Gastrocnemius medialis (tissue), 4 donors: ENCODE data around the gene ARRB1. TPM values are rescaled to one million over a fixed set of nuclear protein-coding genes. Genes with fewer than 3 reads are reported as not detected.
A peak's percentile ranks its signal among the peaks of the same experiment; 100 is the strongest.

Experiments
- ATAC-seq, 2 donors: fragments of 150-250 bp; one replicate each; pipeline ENCODE4 v1.9.1; 2016
- DNase-seq, 2 donors: peaks; one replicate each; pipeline ENCODE4 v3.0.0-alpha.2; 2019
- H3K27ac ChIP-seq, 4 donors: fragments of 200-600 bp; sonication (generic); 1 replicate in 1 of 4; 2 replicates in 3 of 4; pipeline ENCODE4 v1.5.1; 2016 to 2018; ENCODE audit warnings: mild to moderate bottlenecking in 2 of 4, moderate library complexity in 1 of 4
- H3K27me3 ChIP-seq, 3 donors: fragments of 200-600 bp; sonication (generic) in 2 of 3; 1 replicate in 1 of 3; 2 replicates in 2 of 3; pipeline versions ENCODE4 v1.5.1 to v1.6.0; 2016 to 2019; ENCODE audit warnings: mild to moderate bottlenecking in 1 of 3, moderate library complexity in 1 of 3
- H3K36me3 ChIP-seq, 2 donors: fragments of 200-600 bp; sonication (generic) in 1 of 2; one replicate each; pipeline ENCODE4 v1.5.1; 2017 to 2018
- H3K4me1 ChIP-seq, 2 donors: fragments of 200-600 bp; sonication (generic) in 1 of 2; one replicate each; pipeline ENCODE4 v1.5.1; 2016 to 2017; ENCODE audit warnings: mild to moderate bottlenecking in 2 of 2
- H3K4me3 ChIP-seq, 4 donors: fragments of 200-600 bp; sonication (generic) in 3 of 4; 1 replicate in 1 of 4; 2 replicates in 3 of 4; pipeline ENCODE4 v1.5.1; 2016 to 2019; ENCODE audit warnings: mild to moderate bottlenecking in 2 of 4
- H3K9me3 ChIP-seq, 3 donors: fragments of 200-600 bp; sonication (generic) in 2 of 3; 1 replicate in 1 of 3; 2 replicates in 2 of 3; pipeline ENCODE4 v1.5.1; 2016 to 2019
- POLR2A ChIP-seq, 2 donors: fragments of 450-650 bp; IDR thresholded peaks; one replicate each; pipeline ENCODE4 v1.6.1; 2017; ENCODE audit warnings: antibody characterized with exemption in 2 of 2, mild to moderate bottlenecking in 2 of 2, moderate library complexity in 2 of 2
- in situ Hi-C, 4 donors: fragments of 200-750 bp; cut with MboI; loops; one replicate each; pipeline versions ENCODE4 v1.15.0 to v1.8.0; 2017; ENCODE audit warnings: low sequenced_read_pairs in 4 of 4
- intact Hi-C: fragments of 100-400 bp; cut with DNase I; formaldehyde crosslinking; loops from one replicate; pipeline ENCODE4 v1.15.1; 2023; ENCODE audit warnings: low total_unique reads
- total RNA-seq, 4 donors: library from RNA; depleted of rRNA; stranded (reverse); fragments of >200 nt; gene quantifications; one replicate each; pipeline versions ENCODE4 v1.1.0 to v1.2.3, GENCODE V29; 2016
- TF ChIP-seq, protein P1 (sequence below), 5 experiments: fragments of 450-650 bp in 3 of 5; fragments of 200-600 bp in 2 of 5; sonication (generic) in 2 of 5; IDR thresholded peaks in 4 of 5; conservative IDR thresholded peaks in 1 of 5; 1 replicate in 4 of 5; 2 replicates in 1 of 5; pipeline ENCODE4 v1.5.1; 2016 to 2019; ENCODE audit warnings: antibody characterized with exemption in 5 of 5, mild to moderate bottlenecking in 3 of 5, moderate library complexity in 3 of 5

The ARRB1 gene
- total RNA-seq, 4 donors from 2014 or later, result 4.3 to 11.8 (median 5.4) TPM

DNA sequence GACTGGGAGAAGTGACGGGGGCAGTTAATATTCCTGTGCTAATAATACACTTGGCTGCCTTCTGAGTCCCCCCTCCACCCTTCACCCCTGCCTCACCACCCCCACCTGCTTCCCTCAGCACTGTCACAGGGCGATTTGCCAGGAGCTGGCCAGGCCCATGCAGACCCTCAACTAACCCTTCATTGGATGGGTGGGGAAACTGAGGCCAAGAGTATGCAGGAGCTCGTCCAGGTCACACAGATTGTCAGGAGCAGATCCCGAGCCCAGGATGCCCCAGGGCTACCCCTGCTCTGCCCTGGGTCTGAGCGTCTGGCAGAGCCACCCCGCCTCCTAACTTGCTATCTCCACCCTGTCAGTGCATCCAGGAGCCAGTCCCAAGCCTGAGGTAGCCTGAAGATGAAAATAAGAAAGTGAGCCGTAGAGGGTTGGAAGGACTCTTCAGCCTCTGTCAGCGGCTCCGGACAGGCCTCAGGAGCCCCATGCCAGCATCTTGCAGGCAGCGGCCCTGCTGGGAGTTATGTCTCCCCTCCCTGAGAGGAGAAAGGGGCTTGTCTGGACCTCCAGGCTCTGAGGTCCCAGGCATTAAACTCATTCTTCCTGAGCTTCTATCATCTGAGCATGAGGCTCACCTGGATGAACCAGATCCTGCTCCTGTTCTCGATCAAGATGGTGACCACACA lies 104.7 kb downstream of the ARRB1 start:
- in situ Hi-C loops, result loop anchor here (5.0 to 25.0 kb wide), 7 partner anchors 100 to 322 kb away; partner anchors contain the start of genes SPCS2 (in 1 of the 4) and XRRA1 (in 1 of the 4)
- ATAC-seq (no peak), DNase-seq (peak in 1 of 2 donors; percentile 7)
- H3K36me3 ChIP-seq, result no peaks in the 10 kb centered on the region
- intact Hi-C loops, result no loop called here
- H3K4me1 ChIP-seq, result no peaks in the 10 kb centered on the region
- TF ChIP-seq, protein P1, sequence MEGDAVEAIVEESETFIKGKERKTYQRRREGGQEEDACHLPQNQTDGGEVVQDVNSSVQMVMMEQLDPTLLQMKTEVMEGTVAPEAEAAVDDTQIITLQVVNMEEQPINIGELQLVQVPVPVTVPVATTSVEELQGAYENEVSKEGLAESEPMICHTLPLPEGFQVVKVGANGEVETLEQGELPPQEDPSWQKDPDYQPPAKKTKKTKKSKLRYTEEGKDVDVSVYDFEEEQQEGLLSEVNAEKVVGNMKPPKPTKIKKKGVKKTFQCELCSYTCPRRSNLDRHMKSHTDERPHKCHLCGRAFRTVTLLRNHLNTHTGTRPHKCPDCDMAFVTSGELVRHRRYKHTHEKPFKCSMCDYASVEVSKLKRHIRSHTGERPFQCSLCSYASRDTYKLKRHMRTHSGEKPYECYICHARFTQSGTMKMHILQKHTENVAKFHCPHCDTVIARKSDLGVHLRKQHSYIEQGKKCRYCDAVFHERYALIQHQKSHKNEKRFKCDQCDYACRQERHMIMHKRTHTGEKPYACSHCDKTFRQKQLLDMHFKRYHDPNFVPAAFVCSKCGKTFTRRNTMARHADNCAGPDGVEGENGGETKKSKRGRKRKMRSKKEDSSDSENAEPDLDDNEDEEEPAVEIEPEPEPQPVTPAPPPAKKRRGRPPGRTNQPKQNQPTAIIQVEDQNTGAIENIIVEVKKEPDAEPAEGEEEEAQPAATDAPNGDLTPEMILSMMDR (IDR thresholded peaks at IDR 0.05 in 4 of 5, conservative IDR thresholded peaks at IDR 0.05 in 1 of 5), result no peak
- TF ChIP-seq POLR2A (IDR thresholded peaks at IDR 0.05), result no peak
- H3K9me3 ChIP-seq, result no peaks in the 10 kb centered on the region
- no peak overlapping the region for H3K4me3 ChIP-seq
- no peak overlapping the region for H3K27ac ChIP-seq
- peaks cover 10 to 16% (median 12%) of the 10 kb centered on the region in 3 donors for H3K27me3 ChIP-seq

DNA sequence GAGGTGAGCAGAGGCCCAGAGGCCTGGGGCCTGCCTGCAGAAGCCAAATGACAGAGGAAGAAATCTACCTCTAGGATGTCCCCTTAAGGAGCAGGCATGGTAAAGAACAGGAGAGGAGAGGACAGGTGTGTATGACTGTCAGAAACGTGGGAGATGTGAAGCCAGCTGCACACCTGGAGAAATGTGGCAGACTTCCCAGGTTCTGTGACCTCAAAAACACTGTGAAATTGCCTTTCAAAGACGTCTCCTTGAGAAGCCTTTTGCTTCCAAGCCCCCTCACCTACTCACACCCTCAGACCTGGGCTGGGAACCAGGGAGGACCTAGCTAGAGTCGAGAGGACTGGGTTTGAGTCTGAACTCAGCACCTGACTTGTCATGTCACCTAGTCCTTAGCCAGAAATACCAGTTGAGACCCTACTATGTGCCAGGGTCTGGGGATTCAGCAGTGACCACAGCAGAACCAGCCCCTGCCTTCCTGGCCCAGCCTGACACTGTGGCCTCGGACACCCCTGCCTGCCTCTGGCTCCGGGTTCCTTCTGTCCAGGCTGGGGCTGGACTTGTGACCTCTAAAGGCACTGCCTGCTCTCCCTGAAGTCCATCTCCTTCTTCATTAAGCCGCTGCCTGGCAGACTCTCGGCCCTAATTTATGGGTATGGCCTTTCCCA lies 105.3 kb downstream of the ARRB1 start:
- Histone ChIP-seq H3K27me3 (peaks cover 10 to 16% (median 12%) of the 10 kb centered on the region in 3 donors), H3K4me1 (no peaks in the 10 kb centered on the region), H3K4me3 (no peak overlapping the region), H3K36me3 (no peaks in the 10 kb centered on the region), H3K27ac (no peak overlapping the region), H3K9me3 (no peaks in the 10 kb centered on the region)
- DNase-seq, result peak in 1 of 2 donors; percentile 5
- intact Hi-C loops, result no loop called here
- in situ Hi-C loops, result loop anchor here (5.0 to 25.0 kb wide), 7 partner anchors 99 to 321 kb away; partner anchors contain the start of genes SPCS2 (in 1 of the 4) and XRRA1 (in 1 of the 4)
- ATAC-seq, result no peak
- no peak for TF ChIP-seq POLR2A (IDR thresholded peaks at IDR 0.05)
- TF ChIP-seq, protein P1 (IDR thresholded peaks at IDR 0.05 in 4 of 5, conservative IDR thresholded peaks at IDR 0.05 in 1 of 5), result no peak

GRCh38 chr11:75245356-75246005 lies 106.0 kb downstream of the ARRB1 start:
- in situ Hi-C loops, result loop anchor here (5.0 to 25.0 kb wide), 7 partner anchors 98 to 321 kb away; partner anchors contain the start of genes SPCS2 (in 1 of the 4) and XRRA1 (in 1 of the 4)
- no peaks in the 10 kb centered on the region for H3K9me3 ChIP-seq
- no peak for TF ChIP-seq POLR2A (IDR thresholded peaks at IDR 0.05)
- TF ChIP-seq, protein P1 (IDR thresholded peaks at IDR 0.05 in 4 of 5, conservative IDR thresholded peaks at IDR 0.05 in 1 of 5), result no peak
- no peak overlapping the region for H3K4me3 ChIP-seq
- no peak for ATAC-seq
- H3K27me3 ChIP-seq, result peaks cover 12 to 19% (median 16%) of the 10 kb centered on the region in 3 donors
- no peak for DNase-seq
- intact Hi-C loops, result no loop called here
- no peak overlapping the region for H3K27ac ChIP-seq
- peaks cover 0 to 3% of the 10 kb centered on the region in 2 donors for H3K4me1 ChIP-seq
- no peaks in the 10 kb centered on the region for H3K36me3 ChIP-seq

DNA sequence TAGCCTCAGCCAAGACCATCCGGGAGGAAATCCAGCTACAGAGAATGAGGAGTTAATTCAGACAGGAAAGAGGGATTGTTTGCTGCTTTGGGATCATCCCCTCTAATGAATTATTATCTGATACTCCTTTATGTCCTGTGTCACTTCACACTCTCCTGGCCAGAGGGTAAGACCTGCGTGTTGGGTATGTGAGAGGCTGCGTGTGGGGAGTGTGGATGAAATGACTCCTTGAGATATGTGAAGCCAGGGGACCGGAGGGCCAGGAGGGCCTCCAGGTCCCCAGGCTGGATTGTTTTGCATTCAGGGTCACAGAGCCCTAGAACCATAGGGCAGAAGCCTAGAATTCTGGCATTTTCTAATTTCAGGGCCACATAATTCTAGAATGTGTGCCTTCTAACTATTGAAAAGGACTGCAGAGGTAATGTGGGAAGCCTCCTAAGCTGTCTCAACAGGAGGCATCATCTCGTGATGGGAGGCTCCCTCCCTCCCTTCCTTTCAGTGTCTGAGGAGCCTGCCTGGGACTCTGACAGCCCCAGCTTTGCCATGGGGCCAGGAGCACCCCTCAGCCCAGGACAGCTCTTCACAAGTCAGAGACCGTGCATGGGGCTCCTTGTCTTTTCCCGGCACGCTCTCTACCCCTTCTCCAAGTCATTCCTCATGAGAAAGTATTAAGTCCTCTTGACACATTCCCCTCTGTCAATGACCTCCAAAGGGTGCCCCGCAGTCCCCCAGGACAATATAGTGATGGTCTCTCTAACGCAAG lies 107.2 kb downstream of the ARRB1 start:
- intact Hi-C loops (loop anchor here (5.0 kb wide), 1 partner anchor 222 kb away; no protein-coding TSS in a partner anchor), in situ Hi-C loops (loop anchor here (10.0 to 25.0 kb wide), 3 partner anchors 219 to 319 kb away; partner anchors contain the start of genes SPCS2 (in 1 of the 4) and XRRA1 (in 1 of the 4))
- TF ChIP-seq, protein P1 (IDR thresholded peaks at IDR 0.05 in 4 of 5, conservative IDR thresholded peaks at IDR 0.05 in 1 of 5), result no peak
- TF ChIP-seq POLR2A (IDR thresholded peaks at IDR 0.05), result no peak
- no peak for DNase-seq
- H3K27ac ChIP-seq, result no peak overlapping the region
- peaks cover 0 to 6% of the 10 kb centered on the region in 2 donors for H3K4me1 ChIP-seq
- peaks cover 25 to 27% (median 27%) of the 10 kb centered on the region in 3 donors for H3K27me3 ChIP-seq
- no peak for ATAC-seq
- no peaks in the 10 kb centered on the region for H3K9me3 ChIP-seq
- H3K36me3 ChIP-seq, result no peaks in the 10 kb centered on the region
- H3K4me3 ChIP-seq, result no peak overlapping the region
